ENCODE measurements around the gene LRRC23. TPM values are rescaled to one million over a fixed set of nuclear protein-coding genes. Genes with fewer than 3 reads are reported as not detected.
"Not testable (repeated sequence)": the region's sequence is repeated elsewhere in the genome, so short reads cannot be mapped to it uniquely, and the experiment has no call there.

Gene LRRC23
- total RNA-seq, 1 donor from 2014 or later, result 8.6 TPM

GRCh38 chr12:6871052-6871957 lies 33.3 kb upstream of the LRRC23 start:
- no peaks in the 10 kb centered on the region for H3K27me3 ChIP-seq
- peaks cover 46% of the 10 kb centered on the region for H3K4me1 ChIP-seq
- intact Hi-C loops (cut with DNase I), result no loop called here
- TF ChIP-seq POLR2A (IDR thresholded peaks at IDR 0.05) (no peak), POLR2AphosphoS5 (IDR thresholded peaks at IDR 0.05; ENCODE audit: insufficient read depth in 1 of 2, low read depth in 1 of 2) (no peak), CTCF (IDR thresholded peaks at IDR 0.05) (no peak)
- no peaks in the 10 kb centered on the region for H3K9me3 ChIP-seq
- DNase-seq (ENCODE audit: extremely low spot score in 2 of 2), result no peak
- peak overlapping the region; percentile 86 for H3K27ac ChIP-seq
- H3K36me3 ChIP-seq, result peaks cover 0 to 14% of the 10 kb centered on the region in 2 donors
- peak overlapping the region; percentile 67 to 70 for H3K4me3 ChIP-seq

- H3K27ac ChIP-seq, result peak overlapping the region; percentile 86
- TF ChIP-seq POLR2A (IDR thresholded peaks at IDR 0.05) (no peak), CTCF (IDR thresholded peaks at IDR 0.05) (peak; percentile 35 to 91 (median 77))
- H3K36me3 ChIP-seq, result peaks cover 0 to 14% of the 10 kb centered on the region in 2 donors
- no peaks in the 10 kb centered on the region for H3K27me3 ChIP-seq
- intact Hi-C loops (cut with DNase I), result no loop called here
- DNase-seq (ENCODE audit: extremely low spot score in 2 of 2), result no peak
- no peaks in the 10 kb centered on the region for H3K9me3 ChIP-seq
- peak overlapping the region; percentile 67 to 70 for H3K4me3 ChIP-seq
- H3K4me1 ChIP-seq, result peaks cover 38% of the 10 kb centered on the region
Measured at GRCh38 chr12:6872073-6873048, 32.3 kb upstream of the LRRC23 start.

GRCh38 chr12:6873094-6874014 lies 31.3 kb upstream of the LRRC23 start, which contains the start of gene SPSB2:
Gene SPSB2, minus strand, starts transcription at chr12:6873303. Its CDS starts 402 bp downstream, at chr12:6872901.
- peaks cover 34% of the 10 kb centered on the region for H3K4me1 ChIP-seq
- H3K4me3 ChIP-seq, result peak within 1 kb of the TSS; percentile 67 to 70
- DNase-seq (ENCODE audit: extremely low spot score in 2 of 2), result peak in 1 of 2 donors; percentile 93
- intact Hi-C loops (cut with DNase I), result no loop called here
- H3K27ac ChIP-seq, result peak within 1 kb of the TSS; percentile 86
- peak in 1 of 2 donors; percentile 63 for TF ChIP-seq POLR2A (IDR thresholded peaks at IDR 0.05)
- no peak for TF ChIP-seq CTCF (IDR thresholded peaks at IDR 0.05)
- peak; percentile 33 to 89 for TF ChIP-seq POLR2AphosphoS5 (IDR thresholded peaks at IDR 0.05; ENCODE audit: insufficient read depth in 1 of 2, low read depth in 1 of 2)
- no peaks in the 10 kb centered on the region for H3K9me3 ChIP-seq
- no peaks in the 10 kb centered on the region for H3K27me3 ChIP-seq
- peaks cover 0 to 14% of the 10 kb centered on the region in 2 donors for H3K36me3 ChIP-seq

GRCh38 chr12:6874015-6874368 lies 30.6 kb upstream of the LRRC23 start:
- H3K4me1 ChIP-seq, result peaks cover 28% of the 10 kb centered on the region
- peaks cover 0 to 14% of the 10 kb centered on the region in 2 donors for H3K36me3 ChIP-seq
- DNase-seq (ENCODE audit: extremely low spot score in 2 of 2); intact Hi-C loops (cut with DNase I); H3K27me3 ChIP-seq; H3K9me3 ChIP-seq: not testable (repeated sequence)
- peak overlapping the region; percentile 67 to 70 for H3K4me3 ChIP-seq
- peak overlapping the region; percentile 86 for H3K27ac ChIP-seq

- intact Hi-C loops (cut with DNase I); DNase-seq (ENCODE audit: extremely low spot score in 2 of 2); H3K4me1 ChIP-seq; H3K27me3 ChIP-seq; H3K9me3 ChIP-seq; H3K27ac ChIP-seq; H3K4me3 ChIP-seq: not testable (repeated sequence)
- H3K36me3 ChIP-seq, result peaks cover 0 to 12% of the 10 kb centered on the region in 2 donors
Measured at GRCh38 chr12:6879824-6880223, 24.8 kb upstream of the LRRC23 start.

All from vagina (tissue), 2 donors.